OCI-LY1 (cell line): Measurements from ENCODE around the gene IL13.
A peak's percentile ranks its signal among the peaks of the same experiment; 100 is the strongest.

Experiments
- H2AFZ ChIP-seq: fragments of 200-600 bp; sonication (generic), shearing (Covaris generic); 2 replicates; pipeline ENCODE4 v1.6.0; 2014; ENCODE audit warnings: antibody characterized with exemption, mild to moderate bottlenecking, low read length
- H3F3A ChIP-seq: fragments of 200-600 bp; sonication (generic), shearing (Covaris generic); 2 replicates; pipeline ENCODE4 v1.6.0; 2014; ENCODE audit warnings: mild to moderate bottlenecking, antibody characterized with exemption, low read length, moderate library complexity; ENCODE audit not compliant: insufficient read depth
- H3K27ac ChIP-seq: fragments of 200-600 bp; sonication (generic); 2 replicates; pipeline ENCODE4 v1.5.1; 2014; ENCODE audit warnings: low read length, mixed run types, mild to moderate bottlenecking, low read depth; ENCODE audit not compliant: poor library complexity, severe bottlenecking
- H3K27me3 ChIP-seq: fragments of 200-600 bp; sonication (generic); 2 replicates; pipeline ENCODE4 v1.6.0; 2014; ENCODE audit warnings: antibody characterized with exemption, mild to moderate bottlenecking, low read length, moderate library complexity; ENCODE audit not compliant: insufficient read depth
- H3K36me3 ChIP-seq: fragments of 200-600 bp; sonication (generic); 2 replicates; pipeline ENCODE4 v1.6.1; 2014; ENCODE audit warnings: mild to moderate bottlenecking, antibody characterized with exemption, low read length, moderate library complexity, mixed read lengths; ENCODE audit not compliant: insufficient read depth
- H3K4me1 ChIP-seq: fragments of 200-600 bp; sonication (generic); 2 replicates; pipeline ENCODE4 v1.5.1; 2014; ENCODE audit warnings: mild to moderate bottlenecking, low read length, moderate library complexity; ENCODE audit not compliant: insufficient read depth, severe bottlenecking
- H3K4me2 ChIP-seq: fragments of 200-600 bp; sonication (generic), shearing (Covaris generic); 2 replicates; pipeline ENCODE4 v1.6.1; 2014; ENCODE audit warnings: low read length
- H3K4me3 ChIP-seq: fragments of 200-600 bp; sonication (generic); 2 replicates; pipeline ENCODE4 v1.5.1; 2014; ENCODE audit warnings: low read length, low read depth, mild to moderate bottlenecking, mixed read lengths; ENCODE audit not compliant: poor library complexity, severe bottlenecking
- H3K79me2 ChIP-seq: fragments of 200-600 bp; shearing (Covaris generic); 2 replicates; pipeline ENCODE4 v1.6.1; 2016; ENCODE audit warnings: mixed run types, low read length, mixed read lengths; ENCODE audit not compliant: insufficient read depth
- H3K9ac ChIP-seq: fragments of 200-600 bp; sonication (generic), shearing (Covaris generic); 2 replicates; pipeline ENCODE4 v1.6.1; 2014; ENCODE audit warnings: mild to moderate bottlenecking, low read length, mixed read lengths
- H3K9me2 ChIP-seq: fragments of 200-600 bp; sonication (generic), shearing (Covaris generic); 2 replicates; pipeline ENCODE4 v1.6.1; 2014; ENCODE audit warnings: low read depth, mild to moderate bottlenecking, low read length, mixed read lengths
- H3K9me3 ChIP-seq: fragments of 200-600 bp; shearing (Covaris generic); 2 replicates; pipeline ENCODE4 v1.6.1; 2014; ENCODE audit warnings: low read length, mixed read lengths
- H4K20me1 ChIP-seq: fragments of 200-600 bp; sonication (generic), shearing (Covaris generic); 2 replicates; pipeline ENCODE4 v1.6.0; 2016; ENCODE audit warnings: mild to moderate bottlenecking, low read length; ENCODE audit not compliant: insufficient read depth
- EZH2 ChIP-seq: fragments of 200-600 bp; sonication (generic), shearing (Covaris generic); IDR thresholded peaks from 2 replicates; pipeline ENCODE4 v1.8.0; 2017; ENCODE audit warnings: borderline replicate concordance, mixed run types, mild to moderate bottlenecking, antibody characterized with exemption, low read length, moderate library complexity, mixed read lengths
- TF ChIP-seq, protein P1 (sequence below): fragments of 200-600 bp; sonication (generic), shearing (Covaris generic); IDR thresholded peaks from 2 replicates; pipeline ENCODE4 v1.5.1; 2017; ENCODE audit warnings: mild to moderate bottlenecking, antibody characterized with exemption, low read length, moderate library complexity, mixed read lengths

The IL13 gene

DNA sequence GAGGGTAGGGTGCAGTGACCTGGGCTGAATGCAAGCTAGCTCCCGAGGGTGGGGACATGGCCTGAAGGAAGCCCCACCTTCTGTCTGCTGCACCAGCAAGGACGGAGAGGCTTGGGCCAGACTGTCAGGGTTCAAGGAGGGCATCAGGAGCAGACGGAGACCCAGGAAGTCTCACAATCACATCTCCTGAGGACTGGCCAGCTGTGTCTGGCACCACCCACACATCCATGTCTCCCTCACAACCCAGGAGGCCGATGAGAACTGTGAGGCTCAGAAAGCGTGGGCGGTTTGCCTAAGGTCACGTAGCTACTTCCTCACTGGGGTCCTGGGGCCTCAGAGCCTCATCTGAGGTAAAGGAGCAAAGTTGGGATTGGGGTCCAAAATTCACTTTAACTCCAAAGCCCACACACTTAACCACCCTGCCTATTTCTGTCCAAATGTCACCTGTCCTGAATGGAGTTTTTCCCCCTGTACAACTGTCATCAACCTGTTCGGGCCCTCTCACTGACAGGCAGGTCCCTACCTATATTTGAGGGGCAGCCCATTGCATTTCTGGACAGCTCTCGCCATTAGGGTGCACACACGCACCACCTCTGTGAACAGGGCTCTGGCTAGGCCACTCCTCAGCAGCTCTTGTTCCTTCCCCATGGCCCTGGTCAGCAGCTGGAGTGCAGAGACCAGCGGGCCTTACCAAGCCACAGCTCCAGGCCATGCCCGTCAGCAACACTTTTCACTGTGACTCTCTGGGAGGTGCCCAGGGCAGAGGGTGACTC is 3.4 kb downstream of the IL13 start:
- TF ChIP-seq, protein P1, sequence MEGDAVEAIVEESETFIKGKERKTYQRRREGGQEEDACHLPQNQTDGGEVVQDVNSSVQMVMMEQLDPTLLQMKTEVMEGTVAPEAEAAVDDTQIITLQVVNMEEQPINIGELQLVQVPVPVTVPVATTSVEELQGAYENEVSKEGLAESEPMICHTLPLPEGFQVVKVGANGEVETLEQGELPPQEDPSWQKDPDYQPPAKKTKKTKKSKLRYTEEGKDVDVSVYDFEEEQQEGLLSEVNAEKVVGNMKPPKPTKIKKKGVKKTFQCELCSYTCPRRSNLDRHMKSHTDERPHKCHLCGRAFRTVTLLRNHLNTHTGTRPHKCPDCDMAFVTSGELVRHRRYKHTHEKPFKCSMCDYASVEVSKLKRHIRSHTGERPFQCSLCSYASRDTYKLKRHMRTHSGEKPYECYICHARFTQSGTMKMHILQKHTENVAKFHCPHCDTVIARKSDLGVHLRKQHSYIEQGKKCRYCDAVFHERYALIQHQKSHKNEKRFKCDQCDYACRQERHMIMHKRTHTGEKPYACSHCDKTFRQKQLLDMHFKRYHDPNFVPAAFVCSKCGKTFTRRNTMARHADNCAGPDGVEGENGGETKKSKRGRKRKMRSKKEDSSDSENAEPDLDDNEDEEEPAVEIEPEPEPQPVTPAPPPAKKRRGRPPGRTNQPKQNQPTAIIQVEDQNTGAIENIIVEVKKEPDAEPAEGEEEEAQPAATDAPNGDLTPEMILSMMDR, result no peak
- TF ChIP-seq EZH2, result no peak
- H3K4me2 ChIP-seq, result no peak overlapping the region
- H4K20me1 ChIP-seq, result no peaks in the 10 kb centered on the region
- H3K9me2 ChIP-seq, result no peaks in the 10 kb centered on the region
- no peak overlapping the region for H3K4me3 ChIP-seq
- no peaks in the 10 kb centered on the region for H3F3A ChIP-seq
- H3K27ac ChIP-seq, result no peak overlapping the region
- H3K9ac ChIP-seq, result no peak overlapping the region
- H3K4me1 ChIP-seq, result peaks cover 13% of the 10 kb centered on the region
- no peaks in the 10 kb centered on the region for H3K36me3 ChIP-seq
- no peak overlapping the region for H2AFZ ChIP-seq
- no peaks in the 10 kb centered on the region for H3K9me3 ChIP-seq
- H3K27me3 ChIP-seq, result peaks cover 7% of the 10 kb centered on the region
- H3K79me2 ChIP-seq, result no peaks in the 10 kb centered on the region

DNA sequence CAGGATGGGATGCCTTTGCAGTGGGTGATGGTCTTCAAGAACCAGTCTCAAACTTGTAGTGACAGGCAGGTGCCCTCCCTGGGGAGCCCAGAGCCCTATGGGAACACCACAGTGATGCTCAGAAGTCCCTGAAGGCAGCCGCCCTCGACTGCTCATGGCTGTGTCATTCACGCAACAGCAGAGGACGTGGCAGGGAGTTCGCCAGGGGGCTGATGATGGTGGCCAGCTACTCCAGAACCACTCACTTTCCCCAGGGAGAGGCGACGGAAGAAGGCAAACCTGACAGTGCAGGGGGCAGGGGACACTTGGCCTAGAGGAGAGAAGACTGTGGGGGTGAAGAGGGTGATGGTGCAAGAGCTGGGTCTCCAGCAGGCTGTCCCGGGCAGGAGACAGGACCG is 4.0 kb downstream of the IL13 start:
- TF ChIP-seq EZH2, result no peak
- TF ChIP-seq, protein P1, result no peak
- H3K4me1 ChIP-seq, result peaks cover 13% of the 10 kb centered on the region
- no peak overlapping the region for H3K9ac ChIP-seq
- no peaks in the 10 kb centered on the region for H3K9me3 ChIP-seq
- H4K20me1 ChIP-seq, result no peaks in the 10 kb centered on the region
- no peak overlapping the region for H3K4me3 ChIP-seq
- no peak overlapping the region for H2AFZ ChIP-seq
- no peak overlapping the region for H3K4me2 ChIP-seq
- no peak overlapping the region for H3K27ac ChIP-seq
- no peaks in the 10 kb centered on the region for H3F3A ChIP-seq
- H3K27me3 ChIP-seq, result peaks cover 7% of the 10 kb centered on the region; the same call in 1 of the 2 replicates
- H3K9me2 ChIP-seq, result no peaks in the 10 kb centered on the region
- H3K79me2 ChIP-seq, result no peaks in the 10 kb centered on the region
- H3K36me3 ChIP-seq, result no peaks in the 10 kb centered on the region

DNA sequence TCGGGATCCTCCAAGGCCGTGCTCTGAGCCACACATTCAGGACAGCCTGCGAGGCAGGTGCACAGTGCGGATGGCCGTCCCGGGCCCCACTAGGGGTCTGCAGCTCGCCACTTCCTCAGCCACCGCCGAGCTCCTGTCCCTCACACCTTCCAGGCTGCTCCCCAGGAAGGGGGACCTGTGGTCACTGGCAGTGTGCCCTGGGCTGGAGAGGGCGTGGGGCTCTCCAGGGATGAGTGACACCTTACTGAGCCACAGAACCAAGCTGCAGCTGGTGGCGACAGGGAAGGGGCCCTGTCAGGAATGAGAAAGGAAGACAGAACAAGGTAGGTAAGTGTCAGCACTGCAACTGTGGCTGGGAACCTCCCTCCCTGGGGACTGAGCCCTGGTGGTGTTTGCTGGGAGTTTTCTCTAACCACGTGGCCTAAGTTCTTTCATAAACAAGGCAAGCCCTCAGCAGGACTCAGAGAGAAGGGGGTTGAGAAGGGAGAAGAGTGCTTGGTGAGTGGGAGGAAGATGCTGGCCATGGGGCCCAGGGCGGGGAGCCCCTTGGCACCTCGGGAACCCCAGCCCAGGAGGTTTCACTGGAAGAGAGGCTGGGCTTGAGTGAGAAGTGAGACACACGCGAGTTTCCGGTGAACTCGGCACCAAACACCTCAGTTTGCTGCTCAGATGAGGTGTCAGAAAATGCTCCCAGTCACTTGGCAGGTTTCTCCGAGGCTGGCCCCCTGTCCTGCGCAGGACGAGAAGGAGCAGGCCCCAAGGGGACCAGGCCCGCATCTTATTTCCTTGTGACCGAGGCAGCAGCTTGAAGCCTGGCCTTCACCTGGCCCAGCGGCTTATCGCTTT is 5.2 kb downstream of the IL13 start:
- Histone ChIP-seq H3K9ac (no peak overlapping the region), H3K4me3 (no peak overlapping the region), H3K9me3 (no peaks in the 10 kb centered on the region), H3K79me2 (no peaks in the 10 kb centered on the region), H3K27ac (no peak overlapping the region), H3F3A (no peaks in the 10 kb centered on the region), H4K20me1 (no peaks in the 10 kb centered on the region), H3K4me2 (peak overlapping the region; percentile 5; the same call in 1 of the 2 replicates), H3K27me3 (peaks cover 7% of the 10 kb centered on the region), H2AFZ (no peak overlapping the region), H3K36me3 (no peaks in the 10 kb centered on the region), H3K4me1 (peaks cover 13% of the 10 kb centered on the region), H3K9me2 (no peaks in the 10 kb centered on the region)
- TF ChIP-seq, protein P1, result no peak
- TF ChIP-seq EZH2, result no peak
